GM10266 (cell line): ENCODE data around the gene MYO3B.

Experiments used
- DNase-seq: peaks from one replicate; pipeline ENCODE4 v3.0.0; 2012; ENCODE audit errors: extremely low spot score
- CTCF ChIP-seq: IDR thresholded peaks from 2 replicates; pipeline ENCODE4 v1.5.1; 2012; ENCODE audit warnings: mild to moderate bottlenecking, low read depth; ENCODE audit not compliant: control insufficient read depth, insufficient read depth; ENCODE audit errors: missing control alignments

Gene MYO3B

DNA sequence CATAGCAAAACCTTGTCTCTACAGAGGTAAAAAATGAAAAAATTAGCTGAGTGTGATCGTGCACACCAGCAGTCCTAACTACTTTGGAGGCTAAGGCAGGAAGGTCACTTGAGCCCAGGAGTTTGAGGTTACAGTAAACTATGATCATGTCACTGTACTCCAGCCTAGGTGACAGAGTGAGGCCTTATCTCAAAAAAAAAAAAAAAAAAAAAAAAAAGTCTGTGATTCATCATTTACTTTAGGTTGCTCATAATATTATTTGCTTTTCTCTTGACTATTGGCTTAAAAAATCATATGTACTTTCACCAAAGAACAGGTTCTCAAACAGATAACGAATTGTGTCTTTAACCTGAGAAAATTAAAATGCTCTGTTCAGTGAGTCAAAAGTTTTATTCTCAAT is 129.1 kb downstream of the MYO3B start:
- DNase-seq: no peak
- no peak for TF ChIP-seq CTCF

DNA sequence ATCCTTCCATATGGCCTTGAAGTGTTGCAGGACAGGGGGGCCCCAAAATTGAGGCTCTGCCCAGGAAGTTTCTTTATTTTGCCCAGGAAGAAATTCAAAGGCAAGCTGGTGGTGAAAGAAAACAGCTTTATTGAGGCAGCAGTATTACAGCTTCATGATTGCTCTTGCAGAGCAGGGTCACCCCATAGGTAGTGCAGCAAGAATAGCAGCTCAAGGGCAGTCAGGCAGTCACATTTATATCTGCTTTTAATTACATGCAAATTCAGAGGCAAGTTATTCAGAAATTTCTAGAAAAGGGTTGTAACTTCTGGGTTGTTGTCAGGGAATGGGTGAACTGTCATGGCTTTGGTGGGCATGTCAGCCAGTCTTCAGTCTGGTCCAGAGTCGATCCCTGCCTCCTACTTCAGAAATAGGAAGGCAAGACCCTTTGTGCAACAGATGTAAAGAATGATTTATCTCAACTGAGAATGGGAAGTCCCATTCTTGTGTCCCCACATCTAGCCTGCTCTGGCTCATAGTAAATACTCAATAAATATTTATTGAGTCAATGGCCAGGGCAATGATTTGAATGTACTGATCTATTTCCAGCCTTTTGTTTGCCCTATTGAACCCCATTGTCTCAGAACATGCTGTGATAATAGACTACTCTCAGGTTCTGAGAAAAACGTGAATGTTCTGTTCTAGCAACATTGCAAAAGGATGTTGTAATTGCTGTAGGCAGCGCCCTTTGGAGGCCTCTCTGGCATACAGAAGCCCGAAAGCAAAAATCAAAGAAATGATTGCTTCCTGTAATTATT is 129.8 kb downstream of the MYO3B start:
- no peak for TF ChIP-seq CTCF
- no peak for DNase-seq

GRCh38 chr2:170310876-170311502 is 133.0 kb downstream of the MYO3B start:
- DNase-seq: no peak
- TF ChIP-seq CTCF: no peak

- no peak for TF ChIP-seq CTCF
- DNase-seq: no peak
These were observed 135.5 kb downstream of the MYO3B start for GRCh38 chr2:170313347-170313991.

DNA sequence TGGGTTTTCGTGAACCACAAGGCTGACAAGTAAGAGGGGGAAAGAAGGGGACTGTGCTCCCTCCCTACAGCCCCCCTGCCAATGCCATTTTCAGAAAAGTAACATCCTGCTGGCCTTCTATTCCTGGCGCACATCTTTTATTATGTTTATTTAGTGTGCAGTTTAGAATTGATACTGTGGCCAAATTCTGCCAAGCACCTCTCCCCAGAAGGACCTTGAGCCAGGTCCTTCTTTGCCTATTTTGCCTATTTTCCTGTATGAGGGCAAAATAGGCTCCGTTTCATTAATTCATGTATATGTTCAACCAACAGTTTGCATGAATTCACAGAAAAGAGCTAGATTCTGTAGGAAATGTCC is 136.0 kb downstream of the MYO3B start:
- no peak for TF ChIP-seq CTCF
- DNase-seq: no peak

DNA sequence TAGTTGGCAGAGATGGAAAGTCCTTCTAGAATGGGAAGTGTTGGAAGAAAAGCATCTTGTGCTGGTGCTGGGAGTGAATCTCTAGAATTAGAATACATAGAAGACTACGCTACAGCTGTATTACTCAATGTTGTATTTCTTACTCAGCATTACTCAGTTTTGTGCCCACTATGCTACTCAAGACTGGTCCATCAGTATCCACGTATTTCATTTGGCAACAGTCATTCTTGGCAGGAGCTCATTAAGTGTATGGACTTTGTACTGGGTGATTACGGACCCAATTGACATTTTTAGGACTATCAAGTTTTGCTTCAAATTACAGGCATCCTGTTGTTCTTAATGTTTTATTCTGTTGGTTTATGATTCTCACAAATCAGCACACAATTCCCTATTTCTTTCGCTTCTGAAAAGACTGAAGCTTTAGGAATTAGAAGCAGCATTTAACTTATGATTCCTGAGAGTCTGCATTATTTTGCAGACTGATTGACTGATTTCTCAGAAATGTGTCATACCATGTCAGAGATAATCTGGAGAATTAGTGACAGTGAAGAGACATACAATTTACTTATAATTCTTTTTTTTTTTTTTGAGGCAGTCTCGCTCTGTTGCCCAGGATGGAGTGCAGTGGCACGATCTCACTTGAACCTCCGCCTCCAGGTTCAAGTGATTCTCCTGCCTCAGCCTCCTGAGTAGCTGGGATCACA is 136.9 kb downstream of the MYO3B start:
- DNase-seq: no peak
- no peak for TF ChIP-seq CTCF

DNA sequence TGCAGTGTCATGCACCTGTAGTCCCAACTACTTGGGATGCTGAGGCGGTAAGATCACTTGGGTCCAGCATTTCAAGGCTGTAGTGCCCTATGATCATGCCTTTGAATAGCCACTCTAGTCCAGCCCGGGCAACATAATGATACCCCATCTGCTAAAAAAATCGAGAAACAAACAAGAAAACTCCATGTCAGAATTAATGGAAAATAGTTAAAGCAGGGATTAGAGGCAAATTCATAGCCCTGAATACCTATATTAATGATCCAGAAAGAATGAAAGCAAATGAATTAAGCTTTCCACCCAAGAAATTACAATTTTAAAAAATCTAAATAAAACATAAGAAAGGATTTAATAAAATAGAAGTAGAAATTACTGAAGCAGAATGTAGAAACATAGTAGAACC is 143.0 kb downstream of the MYO3B start:
- TF ChIP-seq CTCF: no peak
- DNase-seq: no peak
